ENCODE results near the gene KIF4A. TPM values are rescaled to one million over a fixed set of nuclear protein-coding genes. Genes with fewer than 3 reads are reported as not detected.

The KIF4A gene
- 29.9 and 32.5 TPM in 2 replicates for total RNA-seq (2014; rRNA removed; shearing (Covaris generic))
- 40.7 and 43.4 TPM in 2 replicates for total RNA-seq (2022)
- percentile 78 among the genes with signal in this experiment for Bru-seq, nascent RNA
- BruChase-seq, experiment 1, labeled RNA remaining after a 6-hour chase, result percentile 75 among the genes with signal in this experiment
- BruChase-seq, experiment 2, labeled RNA remaining after a 2-hour chase, result percentile 73 among the genes with signal in this experiment
- long read RNA-seq, full-length matches to known transcripts, result 40 of 74 reads
- long read RNA-seq, partial matches to known transcripts, result 15 of 74 reads
- long read RNA-seq, other reads (novel, unspliced or antisense), result 19 of 74 reads

GRCh38 chrX:70289793-70290770, at the start of gene KIF4A, which contains the start of gene PDZD11:
TSS of gene KIF4A (plus strand) at chrX:70290104. CDS start at chrX:70290459, 355 bp downstream.
TSS of gene PDZD11 (minus strand) at chrX:70289927. CDS start at chrX:70289341, 586 bp downstream.
- peaks cover 38% of the 10 kb centered on the region for H3K36me3 ChIP-seq (ENCODE audit: insufficient read depth, low read length)
- peak within 1 kb of the TSS; percentile 76 for H3K27ac ChIP-seq (ENCODE audit: low read depth, low read length, poor library complexity, severe bottlenecking)
- no peaks in the 10 kb centered on the region for H3K9me3 ChIP-seq (ENCODE audit: low read length)
- H3K4me3 ChIP-seq (ENCODE audit: low read depth, low read length, poor library complexity, severe bottlenecking), result peak within 1 kb of the TSS; percentile 90
- TF ChIP-seq CTCF (conservative IDR thresholded peaks at IDR 0.05; ENCODE audit: low read length) (no peak), EZH2phosphoT487 (IDR thresholded peaks at IDR 0.05; ENCODE audit: borderline replicate concordance, low read depth, low read length) (no peak)
- H2AFZ ChIP-seq (ENCODE audit: low read length), result peak within 1 kb of the TSS; percentile 76; the same call in 1 of the 2 replicates
- H3K79me2 ChIP-seq (ENCODE audit: insufficient read depth, low read depth, low read length), result peaks cover 43% of the 10 kb centered on the region
- CTCF ChIA-PET (ENCODE audit: unreplicated experiment), result no interaction called here
- H4K20me1 ChIP-seq (ENCODE audit: insufficient read depth, low read length), result peaks cover 5% of the 10 kb centered on the region; the same call in 1 of the 2 replicates
- DNase-seq (ENCODE audit: low spot score), result peak; percentile 84
- peaks cover 25% of the 10 kb centered on the region for H3K4me1 ChIP-seq (ENCODE audit: insufficient read depth, low read length, poor library complexity, severe bottlenecking)
- TSS peak; percentile 70 for BruUV-seq (replicated peaks)
- intact Hi-C loops (cut with micrococcal nuclease; ENCODE audit: unreplicated experiment), result no loop called here
- peak within 1 kb of the TSS; percentile 91 for H3K4me2 ChIP-seq (ENCODE audit: low read length)
- H3K9me2 ChIP-seq (ENCODE audit: insufficient read depth, low read length), result no peaks in the 10 kb centered on the region
- POLR2A ChIA-PET, result interaction anchor here (0.7 to 1.4 kb wide), 3 partner anchors 11 to 157 kb away, joined by 3 to 4 read pairs (median 3); partner anchors contain the start of gene IGBP1

- DNase-seq (ENCODE audit: low spot score), result no peak
- Histone ChIP-seq H3K9me3 (ENCODE audit: low read length) (no peaks in the 10 kb centered on the region), H3K9me2 (ENCODE audit: insufficient read depth, low read length) (no peaks in the 10 kb centered on the region), H3K36me3 (ENCODE audit: insufficient read depth, low read length) (no peaks in the 10 kb centered on the region), H3K79me2 (ENCODE audit: insufficient read depth, low read depth, low read length) (no peaks in the 10 kb centered on the region), H3K4me3 (ENCODE audit: low read depth, low read length, poor library complexity, severe bottlenecking) (no peak overlapping the region), H3K4me2 (ENCODE audit: low read length) (no peak overlapping the region), H3K27ac (ENCODE audit: low read depth, low read length, poor library complexity, severe bottlenecking) (no peak overlapping the region), H4K20me1 (ENCODE audit: insufficient read depth, low read length) (no peaks in the 10 kb centered on the region), H3K4me1 (ENCODE audit: insufficient read depth, low read length, poor library complexity, severe bottlenecking) (no peaks in the 10 kb centered on the region), H2AFZ (ENCODE audit: low read length) (no peak overlapping the region)
- TF ChIP-seq EZH2phosphoT487 (IDR thresholded peaks at IDR 0.05; ENCODE audit: borderline replicate concordance, low read depth, low read length), result no peak
- TF ChIP-seq CTCF (conservative IDR thresholded peaks at IDR 0.05; ENCODE audit: low read length), result no peak
- no TSS peak for BruUV-seq (replicated peaks)
- CTCF ChIA-PET (ENCODE audit: unreplicated experiment), result no interaction called here
- POLR2A ChIA-PET, result no interaction called here
- intact Hi-C loops (cut with micrococcal nuclease; ENCODE audit: unreplicated experiment), result no loop called here
Measured at GRCh38 chrX:70240751-70241150, 49.2 kb upstream of the KIF4A start.

Measured in OCI-LY7 (cell line).